ENCODE results near the gene CATSPERB. TPM values are rescaled to one million over a fixed set of nuclear protein-coding genes. Genes with fewer than 3 reads are reported as not detected.

Gene CATSPERB, protein sequence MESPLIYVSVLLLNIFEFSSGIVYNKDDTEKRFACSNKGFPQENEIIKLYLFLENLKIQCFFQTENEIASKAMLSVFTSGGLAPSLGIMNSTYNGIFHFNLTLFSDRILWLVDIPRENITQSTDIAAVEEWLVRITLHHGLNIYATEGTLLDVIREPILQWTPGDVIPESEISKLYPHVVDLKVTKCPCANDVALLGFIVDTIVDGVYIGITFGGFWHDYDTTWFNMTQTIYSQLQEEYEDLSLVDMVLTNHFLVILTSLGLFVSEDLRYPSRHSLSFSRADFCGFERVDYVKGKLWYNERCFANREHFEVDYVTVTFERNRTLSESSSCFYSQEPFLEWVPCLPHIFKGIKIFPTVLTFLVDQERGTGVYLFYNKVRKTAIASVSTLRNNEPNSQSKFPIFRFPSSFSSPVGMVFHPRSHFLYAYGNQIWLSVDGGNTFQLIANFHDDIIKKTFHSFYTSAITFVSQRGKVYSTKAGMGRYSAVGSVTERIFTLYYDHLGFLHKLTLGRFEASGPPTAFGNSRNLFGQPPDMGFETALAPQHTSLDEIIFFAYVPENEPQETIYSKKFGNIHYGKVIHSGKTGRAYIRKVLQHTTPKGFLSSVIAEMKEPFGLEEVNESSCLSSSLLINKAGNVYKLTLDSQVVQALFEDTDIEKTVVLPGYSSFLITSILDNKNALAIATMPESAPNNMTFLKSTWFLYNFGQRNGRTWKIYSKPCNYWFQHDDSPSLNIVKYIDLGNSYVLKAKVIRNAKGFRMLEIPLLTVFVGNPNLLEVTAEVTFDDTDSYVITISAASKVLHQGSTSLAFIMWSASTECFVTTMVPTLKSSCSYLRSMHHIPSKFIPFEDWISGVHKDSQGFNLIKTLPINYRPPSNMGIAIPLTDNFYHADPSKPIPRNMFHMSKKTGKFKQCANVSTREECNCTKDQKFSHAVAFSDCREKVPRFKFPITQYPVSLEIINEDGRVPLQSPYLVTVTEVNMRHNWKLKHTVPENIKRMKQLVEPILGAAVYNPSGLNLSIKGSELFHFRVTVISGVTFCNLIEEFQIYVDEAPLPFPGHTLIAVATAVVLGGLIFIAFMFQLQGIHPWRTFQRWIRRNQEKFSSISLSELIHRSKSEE
- total RNA-seq (2022; extraction: Qiagen RNA extraction): not detected in 5 replicates

DNA sequence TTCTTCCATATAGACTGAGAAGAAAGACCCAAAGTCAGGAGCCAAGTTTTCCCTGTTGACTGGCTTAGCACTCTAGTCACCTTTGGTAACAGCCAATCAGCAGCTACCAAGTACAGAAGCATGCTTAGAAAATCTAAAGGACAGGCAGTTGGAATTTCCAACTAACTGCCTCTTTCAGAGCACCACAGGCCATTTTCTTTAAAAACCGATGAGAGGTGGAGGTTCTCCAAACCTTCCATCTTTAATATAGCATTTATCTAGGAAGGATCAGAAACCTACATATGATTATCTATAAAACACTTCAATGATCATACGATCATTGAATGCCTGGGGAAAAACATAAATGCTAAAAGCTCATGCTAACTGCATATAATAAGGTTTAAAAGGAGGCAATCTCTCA lies at the start of gene CATSPERB:
CATSPERB (minus strand) TSS at position 101 of the 400 bp plus-strand sequence. CDS start 2,607 bp downstream, outside the sequence.

Other genes with a start within 250 kb of the CATSPERB start
- 70.6 to 96.5 TPM (median 71.5 TPM) in 5 replicates for gene PPP4R3A, start 221.8 kb downstream of the CATSPERB start, total RNA-seq (2022; extraction: Qiagen RNA extraction)
- 0.49 to 1.0 TPM (median 0.82 TPM) in 5 replicates for gene TC2N, start 135.4 kb upstream of the CATSPERB start, total RNA-seq (2022; extraction: Qiagen RNA extraction)
- gene FBLN5, start 215.6 kb upstream of the CATSPERB start, total RNA-seq (2022; extraction: Qiagen RNA extraction): 4.7 to 6.2 TPM (median 5.0 TPM) in 5 replicates